Natural killer cell (primary cell): ENCODE measurements around the gene UPP1. TPM values are rescaled to one million over a fixed set of nuclear protein-coding genes. Genes with fewer than 3 reads are reported as not detected.

Experiments
- ATAC-seq, 3 donors: fragments of 150-1000 bp in 2 of 3; fragments of 200-7000 bp in 1 of 3; cut with Tn5 transposase; 1 replicate in 1 of 3; 2 replicates in 2 of 3; pipeline ENCODE4 v1.10.0; 2021; ENCODE audit warnings: mild to moderate bottlenecking in 2 of 3, moderate library complexity in 2 of 3
- DNase-seq, 2 donors: peaks; one replicate each; pipeline versions ENCODE4 v3.0.0 to v3.0.0-alpha.2; 2013 to 2021; ENCODE audit warnings: mixed read lengths in 1 of 2
- H3K27ac ChIP-seq: one replicate; pipeline ENCODE4 v1.5.1; 2013; ENCODE audit warnings: mild to moderate bottlenecking, low read length
- H3K27me3 ChIP-seq: one replicate; pipeline ENCODE4 v1.6.1; 2013; ENCODE audit warnings: low read length; ENCODE audit not compliant: control insufficient read depth, insufficient read depth
- H3K36me3 ChIP-seq: one replicate; pipeline ENCODE4 v1.6.1; 2013; ENCODE audit warnings: low read length; ENCODE audit not compliant: control insufficient read depth, insufficient read depth
- H3K4me1 ChIP-seq: one replicate; pipeline ENCODE4 v1.6.1; 2013; ENCODE audit warnings: low read length; ENCODE audit not compliant: control insufficient read depth, insufficient read depth
- H3K4me3 ChIP-seq: one replicate; pipeline ENCODE4 v1.5.1; 2013; ENCODE audit warnings: low read length
- H3K9me3 ChIP-seq: one replicate; pipeline ENCODE4 v1.6.1; 2013; ENCODE audit warnings: low read length; ENCODE audit not compliant: control insufficient read depth, insufficient read depth
- H3K27ac Mint-ChIP-seq, 2 donors: one replicate each; pipeline ENCODE4 v1.8.0; 2022; ENCODE audit warnings: mild to moderate bottlenecking in 2 of 2, mixed read lengths in 2 of 2, moderate library complexity in 1 of 2
- H3K27me3 Mint-ChIP-seq, 2 donors: one replicate each; pipeline ENCODE4 v1.8.0; 2022; ENCODE audit warnings: low read depth in 2 of 2, mixed read lengths in 2 of 2
- H3K36me3 Mint-ChIP-seq: one replicate; pipeline ENCODE4 v1.8.0; 2022; ENCODE audit warnings: mixed read lengths
- H3K4me1 Mint-ChIP-seq, 2 donors: one replicate each; pipeline ENCODE4 v1.8.0; 2022; ENCODE audit warnings: mixed read lengths in 2 of 2
- H3K4me3 Mint-ChIP-seq: one replicate; pipeline ENCODE4 v1.8.0; 2022; ENCODE audit warnings: mild to moderate bottlenecking, moderate library complexity, mixed read lengths
- H3K9me3 Mint-ChIP-seq, 2 donors: one replicate each; pipeline ENCODE4 v1.8.0; 2022; ENCODE audit warnings: mixed read lengths in 2 of 2
- CTCF ChIP-seq: fragments of 200-600 bp; IDR thresholded peaks from one replicate; pipeline ENCODE4 v1.8.0; 2022; ENCODE audit warnings: antibody characterized with exemption
- WGBS: methylation state at CpG from one replicate; pipeline ENCODE4 v1.1.7; 2013; ENCODE audit warnings: missing lambda C conversion rate; ENCODE audit not compliant: insufficient coverage; 5-methylcytosine and 5-hydroxymethylcytosine counted together
- intact Hi-C: fragments of 100-400 bp; cut with micrococcal nuclease; formaldehyde crosslinking; loops from one replicate; pipeline ENCODE4 v1.14.2; 2022
- total RNA-seq, 4 donors: library from RNA; stranded (reverse); fragments of 120-200 nt in 1 of 4; gene quantifications; one replicate each; pipeline versions ENCODE4 v1.2.3 to v1.2.4, GENCODE V29; 2013 to 2022

The UPP1 gene
- total RNA-seq, 3 donors from 2014 or later (not counting 1 experiment from before 2014, with no cell fraction given) = 98.5 to 121 (median 113) TPM

GRCh38 chr7:48140001-48140681 is 51.1 kb downstream of the UPP1 start:
- WGBS = 69% methylated on average over 7 of the region's 7 CpGs
- Mint-ChIP-seq H3K9me3 (no peaks in the 10 kb centered on the region), H3K27me3 (peaks cover 0 to 4% of the 10 kb centered on the region in 2 donors), H3K4me1 (peaks cover 7 to 12% of the 10 kb centered on the region in 2 donors), H3K27ac (no peak overlapping the region), H3K36me3 (no peaks in the 10 kb centered on the region), H3K4me3 (no peak overlapping the region)
- no peaks in the 10 kb centered on the region for H3K27me3 ChIP-seq
- no peak for TF ChIP-seq CTCF
- intact Hi-C loops = no loop called here
- H3K9me3 ChIP-seq = no peaks in the 10 kb centered on the region
- no peak for DNase-seq
- no peak overlapping the region for H3K4me3 ChIP-seq
- no peaks in the 10 kb centered on the region for H3K4me1 ChIP-seq
- H3K36me3 ChIP-seq = no peaks in the 10 kb centered on the region
- ATAC-seq = no peak
- H3K27ac ChIP-seq = no peak overlapping the region

GRCh38 chr7:48141521-48141920 is 52.5 kb downstream of the UPP1 start:
- ATAC-seq (no peak), DNase-seq (no peak)
- Histone ChIP-seq H3K27ac (no peak overlapping the region), H3K4me1 (no peaks in the 10 kb centered on the region), H3K36me3 (no peaks in the 10 kb centered on the region), H3K27me3 (no peaks in the 10 kb centered on the region), H3K9me3 (no peaks in the 10 kb centered on the region), H3K4me3 (no peak overlapping the region)
- peaks cover 5 to 9% of the 10 kb centered on the region in 2 donors for H3K27me3 Mint-ChIP-seq
- TF ChIP-seq CTCF = no peak
- H3K4me1 Mint-ChIP-seq = peaks cover 7 to 12% of the 10 kb centered on the region in 2 donors
- intact Hi-C loops = no loop called here
- 100% methylated on average over 1 of the region's 1 CpG for WGBS
- no peak overlapping the region for H3K4me3 Mint-ChIP-seq
- no peaks in the 10 kb centered on the region for H3K9me3 Mint-ChIP-seq
- no peak overlapping the region for H3K27ac Mint-ChIP-seq
- no peaks in the 10 kb centered on the region for H3K36me3 Mint-ChIP-seq

- Mint-ChIP-seq H3K4me3 (no peak overlapping the region), H3K27me3 (peaks cover 15 to 16% of the 10 kb centered on the region in 2 donors), H3K36me3 (no peaks in the 10 kb centered on the region), H3K27ac (no peak overlapping the region), H3K9me3 (no peaks in the 10 kb centered on the region), H3K4me1 (peaks cover 7 to 8% of the 10 kb centered on the region in 2 donors)
- DNase-seq = no peak
- no peak for TF ChIP-seq CTCF
- intact Hi-C loops = no loop called here
- WGBS = 83% methylated on average over 4 of the region's 4 CpGs
- H3K4me1 ChIP-seq = no peaks in the 10 kb centered on the region
- no peaks in the 10 kb centered on the region for H3K36me3 ChIP-seq
- H3K27me3 ChIP-seq = no peaks in the 10 kb centered on the region
- ATAC-seq = no peak
- H3K9me3 ChIP-seq = no peaks in the 10 kb centered on the region
- H3K27ac ChIP-seq = no peak overlapping the region
- no peak overlapping the region for H3K4me3 ChIP-seq
Measured at GRCh38 chr7:48144291-48144768, 55.3 kb downstream of the UPP1 start.
